Thoracic aorta (tissue), 2 donors: ENCODE measurements around the gene VAV2. TPM values are rescaled to one million over a fixed set of nuclear protein-coding genes. Genes with fewer than 3 reads are reported as not detected.

Source experiments
- ATAC-seq: fragments of 150-250 bp; one replicate; pipeline ENCODE4 v1.8.0; 2017; ENCODE audit warnings: low read depth; ENCODE audit not compliant: insufficient number of reproducible peaks, low FRiP score
- DNase-seq: peaks from one replicate; pipeline ENCODE4 v3.0.0-alpha.2; 2020; ENCODE audit warnings: low spot score
- H3K27ac ChIP-seq, 2 donors: fragments of 200-600 bp; sonication (generic); 1 replicate in 1 of 2; 2 replicates in 1 of 2; pipeline ENCODE4 v1.5.1; 2016; ENCODE audit warnings: mild to moderate bottlenecking in 2 of 2, moderate library complexity in 2 of 2
- H3K27me3 ChIP-seq: fragments of 200-600 bp; sonication (generic); replicated peaks from 2 replicates; pipeline ENCODE4 v1.6.0; 2016; ENCODE audit warnings: mild to moderate bottlenecking; ENCODE audit not compliant: insufficient read depth
- H3K36me3 ChIP-seq: fragments of 200-600 bp; sonication (generic); one replicate; pipeline ENCODE4 v1.5.1; 2016
- H3K4me1 ChIP-seq, 2 donors: fragments of 200-600 bp; sonication (generic); 1 replicate in 1 of 2; 2 replicates in 1 of 2; pipeline versions ENCODE4 v1.5.1 to v1.6.0; 2016; ENCODE audit warnings: low read depth in 2 of 2, mild to moderate bottlenecking in 1 of 2; ENCODE audit not compliant: control insufficient read depth in 1 of 2
- H3K4me3 ChIP-seq: fragments of 200-600 bp; sonication (generic); 2 replicates; pipeline ENCODE4 v1.5.1; 2016; ENCODE audit warnings: mild to moderate bottlenecking
- H3K9me3 ChIP-seq: fragments of 200-600 bp; sonication (generic); 2 replicates; pipeline ENCODE4 v1.5.1; 2016
- CTCF ChIP-seq: fragments of 200-600 bp; sonication (generic); IDR thresholded peaks from one replicate; pipeline ENCODE4 v1.5.1; 2019; ENCODE audit warnings: antibody characterized with exemption
- total RNA-seq, 2 donors: library from RNA; depleted of rRNA; stranded (reverse); fragments of >200 nt; gene quantifications; one replicate each; pipeline versions ENCODE4 v1.1.0 to v1.2.3, GENCODE V29; 2016

Gene VAV2
- total RNA-seq, 2 donors from 2014 or later: 10.1 to 11.5 TPM

GRCh38 chr9:133830310-133830709 is 161.8 kb downstream of the VAV2 start:
- Histone ChIP-seq H3K4me1 (no peaks in the 10 kb centered on the region), H3K27me3 (no peaks in the 10 kb centered on the region), H3K9me3 (no peaks in the 10 kb centered on the region), H3K27ac (no peak overlapping the region), H3K36me3 (no peaks in the 10 kb centered on the region), H3K4me3 (no peak overlapping the region)
- no peak for ATAC-seq
- no peak for TF ChIP-seq CTCF
- no peak for DNase-seq

DNA sequence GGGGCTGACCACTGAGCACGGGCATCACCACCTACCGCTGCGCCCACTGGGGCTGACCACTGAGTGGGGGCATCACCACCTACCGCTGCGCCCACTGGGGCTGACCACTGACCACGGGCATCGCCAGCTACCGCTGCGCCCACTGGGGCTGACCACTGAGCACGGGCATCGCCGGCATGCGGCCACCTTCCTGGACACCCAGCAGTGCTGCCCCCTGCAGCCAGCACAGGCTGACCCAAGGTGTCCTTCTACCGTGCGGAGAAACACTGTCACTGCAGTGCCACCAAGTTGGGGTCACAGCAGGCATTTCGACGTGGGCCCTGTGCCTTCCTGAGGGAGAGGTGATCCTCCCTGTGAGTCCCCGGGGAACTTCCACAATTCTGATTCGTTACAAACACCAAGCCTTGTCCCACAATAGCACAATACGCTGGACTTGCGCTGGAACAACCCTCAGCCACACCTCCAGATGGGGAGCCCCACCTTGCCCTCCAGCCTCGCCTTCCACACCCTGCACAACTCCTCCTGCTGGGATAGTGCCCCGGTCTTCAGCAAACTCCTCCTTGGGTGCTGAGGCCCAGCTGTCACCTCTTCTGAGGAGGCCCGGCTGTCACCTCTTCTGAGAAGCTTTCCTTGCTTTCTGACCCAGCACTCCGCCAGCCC is 163.7 kb downstream of the VAV2 start:
- Histone ChIP-seq H3K4me3 (no peak overlapping the region), H3K9me3 (no peaks in the 10 kb centered on the region), H3K27me3 (no peaks in the 10 kb centered on the region), H3K36me3 (no peaks in the 10 kb centered on the region), H3K4me1 (no peaks in the 10 kb centered on the region), H3K27ac (no peak overlapping the region)
- no peak for TF ChIP-seq CTCF
- ATAC-seq (no peak), DNase-seq (no peak)

DNA sequence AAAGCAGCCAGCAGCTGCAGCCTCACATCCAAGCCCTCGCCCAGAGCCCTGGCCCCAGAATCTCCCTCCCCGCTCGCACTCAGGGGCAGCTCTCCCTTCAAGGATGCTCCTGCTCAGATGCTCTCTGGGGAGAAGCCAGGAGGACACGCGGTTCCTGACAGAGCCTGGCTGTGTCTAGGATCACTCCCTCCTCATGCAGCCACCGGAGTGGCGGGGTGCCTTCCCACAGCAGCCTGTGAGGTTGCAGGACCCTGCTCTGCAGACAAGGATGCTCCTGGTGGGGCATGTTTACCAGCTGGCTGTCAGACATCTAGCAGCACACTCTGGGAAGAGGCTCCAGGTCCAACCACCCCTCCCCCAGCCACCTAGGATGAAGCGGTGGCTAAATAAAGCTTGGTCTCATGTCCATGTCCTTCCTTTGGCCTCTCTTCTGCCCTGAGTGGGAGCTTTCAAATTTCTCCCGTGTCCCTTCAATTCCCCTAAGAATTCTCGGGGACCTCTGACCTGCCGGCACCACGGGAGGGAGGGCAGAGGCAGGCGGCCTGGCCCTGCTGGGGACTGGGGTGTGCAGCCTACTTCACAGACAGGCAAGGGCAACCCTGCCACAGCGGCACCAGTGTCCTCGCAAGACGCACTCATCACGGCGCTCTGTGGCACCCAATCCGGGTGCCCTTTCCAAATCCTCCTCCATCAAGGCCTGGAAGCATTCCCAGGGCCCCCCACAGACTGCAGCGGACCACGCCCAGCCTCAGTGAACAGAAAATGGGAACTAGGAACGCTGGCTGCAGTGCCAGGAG is 165.6 kb downstream of the VAV2 start:
- no peak overlapping the region for H3K4me3 ChIP-seq
- H3K27ac ChIP-seq: no peak overlapping the region
- H3K27me3 ChIP-seq: no peaks in the 10 kb centered on the region
- no peaks in the 10 kb centered on the region for H3K4me1 ChIP-seq
- TF ChIP-seq CTCF: no peak
- H3K9me3 ChIP-seq: no peaks in the 10 kb centered on the region
- no peak for DNase-seq
- no peaks in the 10 kb centered on the region for H3K36me3 ChIP-seq
- ATAC-seq: no peak

- Histone ChIP-seq H3K27me3 (no peaks in the 10 kb centered on the region), H3K27ac (no peak overlapping the region), H3K9me3 (no peaks in the 10 kb centered on the region), H3K4me1 (no peaks in the 10 kb centered on the region), H3K4me3 (no peak overlapping the region), H3K36me3 (no peaks in the 10 kb centered on the region)
- no peak for TF ChIP-seq CTCF
- ATAC-seq (no peak), DNase-seq (no peak)
Measured at GRCh38 chr9:133825555-133826218, 166.4 kb downstream of the VAV2 start.

GRCh38 chr9:133824802-133825186 is 167.3 kb downstream of the VAV2 start:
- no peak for TF ChIP-seq CTCF
- ATAC-seq: no peak
- H3K36me3 ChIP-seq: no peaks in the 10 kb centered on the region

More at GRCh38 chr9:133824802-133825186, 167.3 kb downstream of the VAV2 start:
- no peak for DNase-seq
- no peak overlapping the region for H3K4me3 ChIP-seq
- H3K4me1 ChIP-seq: no peaks in the 10 kb centered on the region
- H3K27me3 ChIP-seq: no peaks in the 10 kb centered on the region
- no peaks in the 10 kb centered on the region for H3K9me3 ChIP-seq
- H3K27ac ChIP-seq: no peak overlapping the region
